GM19467 (cell line): ENCODE measurements around the gene RPS6KA5.
"Not testable (repeated sequence)": the region's sequence is repeated elsewhere in the genome, so short reads cannot be mapped to it uniquely, and the experiment has no call there.

Experiments used
- ATAC-seq: cut with Tn5 transposase; IDR thresholded peaks from one replicate; pipeline ENCODE4 v1.9.1; 2021; ENCODE audit warnings: mild to moderate bottlenecking, moderate library complexity; ENCODE audit not compliant: unreplicated experiment

Gene RPS6KA5

GRCh38 chr14:90942511-90942910 lies 117.9 kb downstream of the RPS6KA5 start:
- ATAC-seq = no peak

GRCh38 chr14:90941706-90942105 lies 118.7 kb downstream of the RPS6KA5 start:
- ATAC-seq = no peak

- no peak for ATAC-seq
Measured at GRCh38 chr14:90940318-90940962, 120.0 kb downstream of the RPS6KA5 start.

- not testable (repeated sequence) for ATAC-seq
Measured at GRCh38 chr14:90939252-90939795, 121.1 kb downstream of the RPS6KA5 start.

- ATAC-seq = no peak
Measured at GRCh38 chr14:90938615-90939014, 121.8 kb downstream of the RPS6KA5 start.

GRCh38 chr14:90936757-90937440 lies 123.5 kb downstream of the RPS6KA5 start:
- ATAC-seq = no peak

- ATAC-seq = no peak
Measured at GRCh38 chr14:90924621-90925340, 135.7 kb downstream of the RPS6KA5 start.

GRCh38 chr14:90922141-90922540 lies 138.3 kb downstream of the RPS6KA5 start:
- ATAC-seq = no peak

GRCh38 chr14:90911121-90911520 lies 149.3 kb downstream of the RPS6KA5 start:
- no peak for ATAC-seq

- ATAC-seq = no peak
Measured at GRCh38 chr14:90907178-90907577, 153.3 kb downstream of the RPS6KA5 start.

GRCh38 chr14:90905531-90905930 lies 154.9 kb downstream of the RPS6KA5 start:
- ATAC-seq = peak; percentile 76

GRCh38 chr14:90903101-90903500 lies 157.3 kb downstream of the RPS6KA5 start:
- ATAC-seq = peak; percentile 57

GRCh38 chr14:90900476-90901083 lies 159.9 kb downstream of the RPS6KA5 start:
- no peak for ATAC-seq

- no peak for ATAC-seq
Measured at GRCh38 chr14:90897022-90897421, 163.4 kb downstream of the RPS6KA5 start.

GRCh38 chr14:90894241-90894640 lies 166.2 kb downstream of the RPS6KA5 start:
- ATAC-seq = no peak

- no peak for ATAC-seq
Measured at GRCh38 chr14:90893510-90893909, 166.9 kb downstream of the RPS6KA5 start.

GRCh38 chr14:90892970-90893369 lies 167.5 kb downstream of the RPS6KA5 start:
- no peak for ATAC-seq

GRCh38 chr14:90891326-90891725 lies 169.1 kb downstream of the RPS6KA5 start:
- no peak for ATAC-seq

- no peak for ATAC-seq
Measured at GRCh38 chr14:90890322-90891020, 170.0 kb downstream of the RPS6KA5 start.

GRCh38 chr14:90886297-90886815 lies 174.1 kb downstream of the RPS6KA5 start:
- no peak for ATAC-seq
